GM20431 (cell line): ENCODE results near the gene PKN2.
"Not testable (repeated sequence)": the region's sequence is repeated elsewhere in the genome, so short reads cannot be mapped to it uniquely, and the experiment has no call there.

ENCODE experiments used
- in situ Hi-C: fragments of 300-500 bp; cut with MseI, MboI; formaldehyde crosslinking; loops from one replicate; pipeline ENCODE4 v1.15.0; 2020; ENCODE audit warnings: low sequenced_read_pairs; ENCODE audit not compliant: unreplicated experiment

Gene PKN2

GRCh38 chr1:88869644-88870043, 185.6 kb downstream of the PKN2 start:
- in situ Hi-C loops, result not testable (repeated sequence)

- in situ Hi-C loops, result no loop called here
These were observed 189.8 kb downstream of the PKN2 start for GRCh38 chr1:88873737-88874349.

GRCh38 chr1:88875595-88875994, 191.5 kb downstream of the PKN2 start:
- in situ Hi-C loops, result loop anchor here (25.0 kb wide), 1 partner anchor 213 kb away; no protein-coding TSS in a partner anchor

GRCh38 chr1:88876573-88877365, 192.7 kb downstream of the PKN2 start:
- in situ Hi-C loops, result loop anchor here (25.0 kb wide), 1 partner anchor 214 kb away; no protein-coding TSS in a partner anchor

- in situ Hi-C loops, result loop anchor here (25.0 kb wide), 1 partner anchor 215 kb away; no protein-coding TSS in a partner anchor
These were observed 193.3 kb downstream of the PKN2 start for GRCh38 chr1:88877382-88877825.

- in situ Hi-C loops, result loop anchor here (25.0 kb wide), 1 partner anchor 216 kb away; no protein-coding TSS in a partner anchor
These were observed 193.8 kb downstream of the PKN2 start for GRCh38 chr1:88877911-88878310.

GRCh38 chr1:88878731-88879130, 194.7 kb downstream of the PKN2 start:
- in situ Hi-C loops, result loop anchor here (25.0 kb wide), 1 partner anchor 216 kb away; no protein-coding TSS in a partner anchor

GRCh38 chr1:88880717-88881116, 196.6 kb downstream of the PKN2 start:
- in situ Hi-C loops, result loop anchor here (25.0 kb wide), 1 partner anchor 218 kb away; no protein-coding TSS in a partner anchor

GRCh38 chr1:88883156-88883555, 199.1 kb downstream of the PKN2 start:
- in situ Hi-C loops, result loop anchor here (25.0 kb wide), 1 partner anchor 221 kb away; no protein-coding TSS in a partner anchor
